ENCODE results near the gene NFKB1. TPM values are rescaled to one million over a fixed set of nuclear protein-coding genes. Genes with fewer than 3 reads are reported as not detected.

The NFKB1 gene
- total and polyA plus RNA-seq, 9 of the 15 experiments (the other 6 are each of a cell fraction or from before 2014, with no cell fraction given): 2.4 to 14.5 (median 10.3) TPM

DNA sequence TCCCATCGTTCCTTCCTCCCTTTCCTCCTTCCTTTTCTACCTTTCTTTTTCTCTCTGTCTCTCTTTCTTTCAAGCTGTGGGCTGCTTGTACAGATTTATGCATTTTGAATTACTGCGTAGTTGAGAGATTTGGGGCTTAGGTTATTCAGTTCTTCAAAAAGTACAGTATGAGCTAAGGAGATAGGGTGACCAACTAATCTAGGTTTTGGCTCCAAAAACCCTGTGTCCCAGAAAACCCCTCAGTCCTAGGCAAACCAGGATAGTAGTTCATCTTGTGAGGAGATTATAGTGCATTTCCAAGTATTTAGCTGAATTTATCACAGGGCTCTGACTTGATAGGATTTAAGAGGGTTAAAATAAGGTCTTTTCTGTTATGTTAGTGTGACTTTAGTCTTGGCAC lies 64.5 kb downstream of the NFKB1 start (continued):
- TF ChIP-seq, protein P1, sequence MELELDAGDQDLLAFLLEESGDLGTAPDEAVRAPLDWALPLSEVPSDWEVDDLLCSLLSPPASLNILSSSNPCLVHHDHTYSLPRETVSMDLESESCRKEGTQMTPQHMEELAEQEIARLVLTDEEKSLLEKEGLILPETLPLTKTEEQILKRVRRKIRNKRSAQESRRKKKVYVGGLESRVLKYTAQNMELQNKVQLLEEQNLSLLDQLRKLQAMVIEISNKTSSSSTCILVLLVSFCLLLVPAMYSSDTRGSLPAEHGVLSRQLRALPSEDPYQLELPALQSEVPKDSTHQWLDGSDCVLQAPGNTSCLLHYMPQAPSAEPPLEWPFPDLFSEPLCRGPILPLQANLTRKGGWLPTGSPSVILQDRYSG (tag; conservative IDR thresholded peaks at IDR 0.05; ENCODE audit: low read depth): no peak
- TF ChIP-seq MCM7 (IDR thresholded peaks at IDR 0.05): no peak
- TF ChIP-seq CBX1 (IDR thresholded peaks at IDR 0.05; ENCODE audit: low read depth): no peak
- no peak for TF ChIP-seq ZNF311 (CRISPR knock-in tag; IDR thresholded peaks at IDR 0.05)
- TF ChIP-seq CTBP1 (IDR thresholded peaks at IDR 0.05; ENCODE audit: borderline replicate concordance): no peak

DNA sequence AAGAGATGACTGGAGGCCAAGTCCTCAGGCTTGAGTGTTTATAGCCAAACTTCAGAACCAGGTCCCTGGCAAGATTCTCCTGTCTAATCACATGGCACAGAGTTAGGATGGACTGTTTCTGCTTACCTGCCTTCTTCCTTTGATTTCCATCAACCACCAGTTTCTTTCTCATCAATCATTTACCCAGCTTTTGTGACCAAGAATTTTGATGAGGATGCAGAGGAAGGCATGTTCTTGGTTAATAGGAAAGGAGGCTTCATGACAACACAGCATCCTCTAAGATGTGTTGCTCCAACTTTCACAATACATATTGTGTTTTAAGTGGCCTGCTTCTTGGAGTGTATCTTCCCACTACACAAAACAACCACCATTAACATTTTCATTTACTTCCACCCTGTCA lies 65.3 kb downstream of the NFKB1 start:
- no peaks in the 10 kb centered on the region for H4K20me1 ChIP-seq (replicated peaks; ENCODE audit: control insufficient read depth, insufficient read depth, low read length)
- ATAC-seq (no peak), FAIRE-seq (peak; percentile 11), DNase-seq (ENCODE audit: extremely low read depth in 1 of 4, low spot score in 3 of 4) (no peak)
- H3K9me1 ChIP-seq (ENCODE audit: control insufficient read depth, insufficient read depth, low read length): no peaks in the 10 kb centered on the region
- in situ Hi-C loops (cut with MboI) (no loop called here), intact Hi-C loops (cut with micrococcal nuclease) (no loop called here)
- no peak overlapping the region for H2AFZ ChIP-seq (ENCODE audit: low read depth, low read length)
- no peaks in the 10 kb centered on the region for H3K79me2 ChIP-seq (ENCODE audit: control insufficient read depth, insufficient read depth, low read length)
- CTCF ChIA-PET (ENCODE audit: low intra/inter-chr PET ratio): no interaction called here
- H3K9ac ChIP-seq (ENCODE audit: insufficient read depth in 1 of 2, low read depth in 2 of 2, low read length in 2 of 2): no peak overlapping the region
- no peaks in the 10 kb centered on the region for H3K27me3 ChIP-seq (ENCODE audit: control insufficient read depth in 2 of 2, insufficient read depth in 2 of 2, low read length in 2 of 2)
- peaks cover 0 to 5% of the 10 kb centered on the region in 2 experiments; a peak in 2 of 5 replicates for H3K4me1 ChIP-seq (replicated peaks in 1 of 2; ENCODE audit: control insufficient read depth in 2 of 2, insufficient read depth in 2 of 2, low read length in 2 of 2)
- no TSS peak for BruUV-seq (replicated peaks)
- H3K27ac ChIP-seq (ENCODE audit: extremely low read depth, low read depth, low read length): no peak overlapping the region
- peaks cover 4% of the 10 kb centered on the region; the same call in 1 of the 3 replicates for H3K36me3 ChIP-seq (ENCODE audit: control insufficient read depth, insufficient read depth, low read length)
- no peak for TF ChIP-seq ZNF253 (CRISPR knock-in tag; conservative IDR thresholded peaks at IDR 0.05)
- TF ChIP-seq BRD4 (IDR thresholded peaks at IDR 0.05): no peak
- TF ChIP-seq, protein P2, sequence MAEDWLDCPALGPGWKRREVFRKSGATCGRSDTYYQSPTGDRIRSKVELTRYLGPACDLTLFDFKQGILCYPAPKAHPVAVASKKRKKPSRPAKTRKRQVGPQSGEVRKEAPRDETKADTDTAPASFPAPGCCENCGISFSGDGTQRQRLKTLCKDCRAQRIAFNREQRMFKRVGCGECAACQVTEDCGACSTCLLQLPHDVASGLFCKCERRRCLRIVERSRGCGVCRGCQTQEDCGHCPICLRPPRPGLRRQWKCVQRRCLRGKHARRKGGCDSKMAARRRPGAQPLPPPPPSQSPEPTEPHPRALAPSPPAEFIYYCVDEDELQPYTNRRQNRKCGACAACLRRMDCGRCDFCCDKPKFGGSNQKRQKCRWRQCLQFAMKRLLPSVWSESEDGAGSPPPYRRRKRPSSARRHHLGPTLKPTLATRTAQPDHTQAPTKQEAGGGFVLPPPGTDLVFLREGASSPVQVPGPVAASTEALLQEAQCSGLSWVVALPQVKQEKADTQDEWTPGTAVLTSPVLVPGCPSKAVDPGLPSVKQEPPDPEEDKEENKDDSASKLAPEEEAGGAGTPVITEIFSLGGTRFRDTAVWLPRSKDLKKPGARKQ (CRISPR knock-in tag; IDR thresholded peaks at IDR 0.05): no peak
- TF ChIP-seq ARNT (IDR thresholded peaks at IDR 0.05): no peak
- TF ChIP-seq ZNF384 (IDR thresholded peaks at IDR 0.05; ENCODE audit: low read depth, low read length): no peak
- TF ChIP-seq ZNF239 (CRISPR knock-in tag; IDR thresholded peaks at IDR 0.05): no peak
- TF ChIP-seq TEAD2 (tag; IDR thresholded peaks at IDR 0.05): no peak
- no peak for TF ChIP-seq ETV6 (IDR thresholded peaks at IDR 0.05; ENCODE audit: borderline replicate concordance in 1 of 2, low read depth in 2 of 2, low read length in 1 of 2)
- TF ChIP-seq ETV6 (CRISPR knock-in tag; IDR thresholded peaks at IDR 0.05; ENCODE audit: borderline replicate concordance): no peak
- no peak for TF ChIP-seq SNRNP70 (optimal IDR thresholded peaks at IDR 0.05; ENCODE audit: low read depth, low read length)
- TF ChIP-seq ZNF121 (CRISPR knock-in tag; conservative IDR thresholded peaks at IDR 0.05): no peak
- no peak for TF ChIP-seq ZNF354B (CRISPR knock-in tag; IDR thresholded peaks at IDR 0.05)
- TF ChIP-seq, protein P3, sequence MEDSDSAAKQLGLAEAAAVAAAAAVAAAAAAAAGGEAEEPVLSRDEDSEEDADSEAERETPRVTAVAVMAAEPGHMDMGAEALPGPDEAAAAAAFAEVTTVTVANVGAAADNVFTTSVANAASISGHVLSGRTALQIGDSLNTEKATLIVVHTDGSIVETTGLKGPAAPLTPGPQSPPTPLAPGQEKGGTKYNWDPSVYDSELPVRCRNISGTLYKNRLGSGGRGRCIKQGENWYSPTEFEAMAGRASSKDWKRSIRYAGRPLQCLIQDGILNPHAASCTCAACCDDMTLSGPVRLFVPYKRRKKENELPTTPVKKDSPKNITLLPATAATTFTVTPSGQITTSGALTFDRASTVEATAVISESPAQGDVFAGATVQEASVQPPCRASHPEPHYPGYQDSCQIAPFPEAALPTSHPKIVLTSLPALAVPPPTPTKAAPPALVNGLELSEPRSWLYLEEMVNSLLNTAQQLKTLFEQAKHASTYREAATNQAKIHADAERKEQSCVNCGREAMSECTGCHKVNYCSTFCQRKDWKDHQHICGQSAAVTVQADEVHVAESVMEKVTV (CRISPR knock-in tag; IDR thresholded peaks at IDR 0.05): no peak
- H3K4me3 ChIP-seq: no peak overlapping the region
- H3K9me3 ChIP-seq (replicated peaks; ENCODE audit: control insufficient read depth, insufficient read depth, low read depth, low read length): no peaks in the 10 kb centered on the region
- POLR2A ChIA-PET: no interaction called here
- no peak overlapping the region for H3K4me2 ChIP-seq (ENCODE audit: insufficient read depth, low read length)

All from K562 (cell line).